Iris pigment epithelial cell (primary cell): ENCODE measurements around the gene ASCL1.

Source experiments
- DNase-seq: peaks from one replicate; pipeline ENCODE4 v3.0.0-alpha.2; 2011; ENCODE audit warnings: low read depth

Gene ASCL1

GRCh38 chr12:102957339-102958050, at the start of gene ASCL1:
Gene ASCL1 (plus strand): TSS chr12:102957674. CDS start chr12:102958245, 571 bp downstream.
- DNase-seq = peak; percentile 45

GRCh38 chr12:102907918-102908317, 49.6 kb upstream of the ASCL1 start:
- DNase-seq = no peak

- no peak for DNase-seq
These were observed 47.3 kb upstream of the ASCL1 start for GRCh38 chr12:102910137-102910536.

GRCh38 chr12:102910792-102911191, 46.7 kb upstream of the ASCL1 start:
- no peak for DNase-seq

GRCh38 chr12:102911320-102911719, 46.2 kb upstream of the ASCL1 start:
- DNase-seq = no peak

GRCh38 chr12:102912258-102912657, 45.2 kb upstream of the ASCL1 start:
- DNase-seq = no peak

GRCh38 chr12:102913453-102914226, 43.8 kb upstream of the ASCL1 start:
- DNase-seq = no peak

- DNase-seq = no peak
These were observed 41.0 kb upstream of the ASCL1 start for GRCh38 chr12:102916252-102917025.

- DNase-seq = no peak
These were observed 40.3 kb upstream of the ASCL1 start, which contains the start of gene PAH for GRCh38 chr12:102917026-102917787. Gene PAH (minus strand): TSS chr12:102917244. CDS start chr12:102917130, 114 bp downstream.

- DNase-seq = no peak
These were observed 38.6 kb upstream of the ASCL1 start for GRCh38 chr12:102918840-102919239.

GRCh38 chr12:102920271-102920670, 37.2 kb upstream of the ASCL1 start:
- DNase-seq = no peak

- DNase-seq = no peak
These were observed 36.2 kb upstream of the ASCL1 start for GRCh38 chr12:102921240-102921639.

GRCh38 chr12:102927220-102927619, 30.3 kb upstream of the ASCL1 start:
- no peak for DNase-seq

- DNase-seq = no peak
These were observed 24.3 kb upstream of the ASCL1 start for GRCh38 chr12:102933168-102933567.

- DNase-seq = no peak
These were observed 18.4 kb upstream of the ASCL1 start for GRCh38 chr12:102939059-102939458.

GRCh38 chr12:102939670-102940222, 17.7 kb upstream of the ASCL1 start:
- DNase-seq = no peak

GRCh38 chr12:102946042-102946441, 11.4 kb upstream of the ASCL1 start:
- no peak for DNase-seq

GRCh38 chr12:102948941-102949352, 8.5 kb upstream of the ASCL1 start:
- peak; percentile 34 for DNase-seq

- no peak for DNase-seq
These were observed 7.1 kb upstream of the ASCL1 start for GRCh38 chr12:102950107-102950949.

GRCh38 chr12:102950950-102951619, 6.4 kb upstream of the ASCL1 start:
- DNase-seq = no peak
